ENCODE measurements around the gene OR13D1.
"Not testable (repeated sequence)": the region's sequence is repeated elsewhere in the genome, so short reads cannot be mapped to it uniquely, and the experiment has no call there.

Gene OR13D1

DNA sequence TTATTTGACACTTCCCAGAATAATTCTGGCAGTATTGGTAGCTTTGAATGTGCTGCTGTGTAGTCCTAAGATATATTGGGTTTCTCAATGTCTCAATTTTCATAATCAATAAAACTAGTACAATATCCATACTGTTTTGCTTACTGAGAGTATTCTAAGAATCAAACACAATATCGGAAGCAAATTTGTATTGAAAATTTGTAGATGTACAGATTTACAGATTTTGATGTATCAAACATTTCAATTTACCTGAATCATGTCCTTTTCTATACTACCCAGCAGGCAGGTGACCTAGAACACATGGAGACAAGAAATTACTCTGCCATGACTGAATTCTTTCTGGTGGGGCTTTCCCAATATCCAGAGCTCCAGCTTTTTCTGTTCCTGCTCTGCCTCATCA lies at the start of gene OR13D1:
OR13D1 (plus strand) TSS at position 301 of the 400 bp plus-strand sequence; CDS start at position 301, 0 bp downstream.
- DNase-seq (ENCODE audit: insufficient read length, low spot score), result no peak
- FAIRE-seq, result no peak

- FAIRE-seq (no peak), DNase-seq (ENCODE audit: insufficient read length, low spot score) (no peak)
Measured at GRCh38 chr9:104658496-104659195, 35.7 kb upstream of the OR13D1 start.

DNA sequence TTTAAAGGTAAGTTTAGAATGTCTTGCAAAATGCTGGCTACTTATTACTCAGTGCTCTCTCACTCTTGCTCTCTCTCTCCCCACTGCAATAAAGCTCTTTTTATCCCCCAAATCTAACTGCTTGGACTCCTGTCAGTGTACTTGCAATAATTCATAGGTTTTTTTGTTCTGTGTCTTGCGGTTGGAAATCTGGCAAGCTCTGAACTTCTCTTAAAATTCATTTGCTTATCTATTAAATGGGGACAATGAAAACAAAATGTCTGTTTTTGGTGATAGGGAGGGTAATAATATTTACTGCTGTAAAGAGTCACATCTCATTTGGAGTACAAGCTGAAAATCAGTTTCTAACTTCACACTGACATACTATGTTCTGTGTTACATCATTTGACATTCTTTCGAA lies 18.7 kb upstream of the OR13D1 start:
- FAIRE-seq, result no peak
- no peak for DNase-seq (ENCODE audit: insufficient read length, low spot score)

DNA sequence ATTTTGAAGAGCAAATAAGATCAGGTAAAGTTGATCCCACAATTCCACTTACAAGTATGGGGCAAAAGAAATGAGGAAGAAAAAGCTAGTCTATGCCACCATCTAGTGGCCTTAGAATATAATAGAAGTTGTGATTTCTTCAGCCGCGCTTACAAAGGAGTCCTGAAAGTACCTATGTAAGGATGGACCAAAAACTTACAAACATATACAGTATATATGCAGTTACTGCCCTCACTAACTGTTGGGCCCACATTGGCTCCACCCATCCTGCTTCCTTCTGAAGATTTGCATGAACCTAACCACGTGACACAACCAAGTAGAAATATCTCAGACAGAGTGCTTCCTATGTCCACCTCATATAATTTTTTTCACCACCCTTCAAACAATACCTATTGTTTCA lies 11.7 kb upstream of the OR13D1 start:
- DNase-seq (ENCODE audit: insufficient read length, low spot score) (peak; percentile 22), FAIRE-seq (no peak)

- FAIRE-seq, result no peak
Measured at GRCh38 chr9:104686081-104686480, 8.2 kb upstream of the OR13D1 start.

DNA sequence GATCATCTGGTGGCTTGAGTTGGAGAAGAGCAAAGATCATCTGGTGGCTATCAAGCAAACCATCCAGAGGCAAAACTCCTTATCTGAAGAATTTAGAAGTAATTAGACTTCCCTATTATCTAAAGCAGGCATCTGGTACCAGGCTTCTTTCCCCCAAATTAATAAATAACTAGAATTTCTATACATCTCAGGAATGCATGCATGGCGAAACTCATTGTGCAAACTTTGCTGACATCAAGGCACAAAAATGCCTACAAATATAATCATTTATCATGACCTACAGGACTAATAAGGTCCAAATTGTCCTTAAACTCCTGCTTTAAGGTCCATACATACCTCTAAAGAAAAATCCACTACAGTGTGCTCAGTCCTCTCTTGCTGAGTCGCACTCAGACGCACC lies 6.0 kb downstream of the OR13D1 start:
- no peak for DNase-seq (ENCODE audit: insufficient read length, low spot score)
- no peak for FAIRE-seq

More at GRCh38 chr9:104686081-104686480, 8.2 kb upstream of the OR13D1 start:
- no peak for DNase-seq (ENCODE audit: insufficient read length, low spot score)

- FAIRE-seq; DNase-seq (ENCODE audit: insufficient read length, low spot score): not testable (repeated sequence)
Measured at GRCh38 chr9:104708737-104709136, 14.4 kb downstream of the OR13D1 start.

GRCh38 chr9:104711604-104712003 lies 17.3 kb downstream of the OR13D1 start:
- DNase-seq (ENCODE audit: insufficient read length, low spot score) (no peak), FAIRE-seq (no peak)

DNA sequence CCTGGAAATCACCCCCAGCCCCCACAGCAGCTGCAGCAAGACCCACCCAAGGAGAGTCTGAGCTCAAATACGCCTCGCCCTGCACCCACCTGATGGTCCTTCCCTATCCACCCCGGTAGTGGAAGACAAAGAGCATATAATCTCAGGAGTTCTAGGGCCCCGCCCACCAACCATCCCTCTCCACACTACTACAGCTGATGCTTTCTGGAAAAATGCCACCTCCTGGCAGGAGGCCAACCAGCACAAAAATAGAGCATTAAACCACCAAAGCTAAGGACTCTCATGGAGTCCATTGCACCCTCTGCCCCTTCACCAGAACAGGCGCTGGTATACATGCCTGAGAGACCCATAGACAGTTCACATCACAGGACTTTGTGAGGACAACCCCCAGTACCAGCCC lies 30.7 kb downstream of the OR13D1 start:
- no peak for DNase-seq (ENCODE audit: insufficient read length, low spot score)
- FAIRE-seq, result no peak

- DNase-seq (ENCODE audit: insufficient read length, low spot score), result no peak
- no peak for FAIRE-seq
Measured at GRCh38 chr9:104738452-104738851, 44.1 kb downstream of the OR13D1 start.

GRCh38 chr9:104740621-104741020 lies 46.3 kb downstream of the OR13D1 start:
- DNase-seq (ENCODE audit: insufficient read length, low spot score), result no peak
- no peak for FAIRE-seq

- no peak for DNase-seq (ENCODE audit: insufficient read length, low spot score)
- peak; percentile 23 for FAIRE-seq
Measured at GRCh38 chr9:104743376-104743985, 49.2 kb downstream of the OR13D1 start.
